ENCODE results near the gene DAPK2.

The DAPK2 gene

GRCh38 chr15:63931556-63931955 is 114.7 kb downstream of the DAPK2 start:
- DNase-seq, result no peak
- H3K27ac Mint-ChIP-seq, result no peak overlapping the region
- peaks cover 8% of the 10 kb centered on the region for H3K27me3 Mint-ChIP-seq (ENCODE audit: low read depth, poor library complexity)
- H3K4me1 Mint-ChIP-seq, result peaks cover 7% of the 10 kb centered on the region
- H3K9me3 Mint-ChIP-seq, result no peaks in the 10 kb centered on the region
- H3K36me3 Mint-ChIP-seq (ENCODE audit: low read depth), result no peaks in the 10 kb centered on the region
- no peak overlapping the region for H3K4me3 Mint-ChIP-seq
- no peak for TF ChIP-seq CTCF (IDR thresholded peaks at IDR 0.05)

GRCh38 chr15:63930034-63930433 is 116.3 kb downstream of the DAPK2 start:
- no peak overlapping the region for H3K27ac Mint-ChIP-seq
- peaks cover 18% of the 10 kb centered on the region for H3K4me1 Mint-ChIP-seq
- H3K4me3 Mint-ChIP-seq, result no peak overlapping the region
- DNase-seq, result no peak
- H3K36me3 Mint-ChIP-seq (ENCODE audit: low read depth), result no peaks in the 10 kb centered on the region
- no peak for TF ChIP-seq CTCF (IDR thresholded peaks at IDR 0.05)
- H3K27me3 Mint-ChIP-seq (ENCODE audit: low read depth, poor library complexity), result peaks cover 8% of the 10 kb centered on the region
- H3K9me3 Mint-ChIP-seq, result no peaks in the 10 kb centered on the region

GRCh38 chr15:63928185-63928842 is 118.0 kb downstream of the DAPK2 start:
- H3K9me3 Mint-ChIP-seq, result no peaks in the 10 kb centered on the region
- H3K4me1 Mint-ChIP-seq, result peaks cover 19% of the 10 kb centered on the region
- peaks cover 10% of the 10 kb centered on the region for H3K27me3 Mint-ChIP-seq (ENCODE audit: low read depth, poor library complexity)
- no peak for TF ChIP-seq CTCF (IDR thresholded peaks at IDR 0.05)
- H3K4me3 Mint-ChIP-seq, result no peak overlapping the region
- H3K36me3 Mint-ChIP-seq (ENCODE audit: low read depth), result no peaks in the 10 kb centered on the region
- no peak for DNase-seq
- no peak overlapping the region for H3K27ac Mint-ChIP-seq

- Mint-ChIP-seq H3K4me1 (peaks cover 48% of the 10 kb centered on the region), H3K36me3 (ENCODE audit: low read depth) (no peaks in the 10 kb centered on the region), H3K27me3 (ENCODE audit: low read depth, poor library complexity) (peaks cover 13% of the 10 kb centered on the region), H3K27ac (peak overlapping the region; percentile 55), H3K4me3 (no peak overlapping the region), H3K9me3 (no peaks in the 10 kb centered on the region)
- TF ChIP-seq CTCF (IDR thresholded peaks at IDR 0.05), result no peak
- DNase-seq, result no peak
Measured at GRCh38 chr15:63923993-63924950, 122.0 kb downstream of the DAPK2 start.

GRCh38 chr15:63922916-63923315 is 123.4 kb downstream of the DAPK2 start:
- peaks cover 13% of the 10 kb centered on the region for H3K27me3 Mint-ChIP-seq (ENCODE audit: low read depth, poor library complexity)
- H3K36me3 Mint-ChIP-seq (ENCODE audit: low read depth), result no peaks in the 10 kb centered on the region
- no peaks in the 10 kb centered on the region for H3K9me3 Mint-ChIP-seq
- no peak for TF ChIP-seq CTCF (IDR thresholded peaks at IDR 0.05)
- no peak overlapping the region for H3K27ac Mint-ChIP-seq
- DNase-seq, result no peak
- peaks cover 59% of the 10 kb centered on the region for H3K4me1 Mint-ChIP-seq
- no peak overlapping the region for H3K4me3 Mint-ChIP-seq

Data from nephron progenitor cell (in vitro differentiated cells).